Measurements from ENCODE around the gene PHC3. TPM values are rescaled to one million over a fixed set of nuclear protein-coding genes. Genes with fewer than 3 reads are reported as not detected.

Gene PHC3
- total and polyA plus RNA-seq, 2 of the 13 experiments (the other 11 are each of a cell fraction or from before 2014, with no cell fraction given) = 24.1 to 49.0 TPM

GRCh38 chr3:170222647-170223541 lies 41.4 kb upstream of the PHC3 start (continued):
- TF ChIP-seq PATZ1 (CRISPR knock-in tag; IDR thresholded peaks at IDR 0.05) = 0 out of 2 replicates have a peak, but pooled peaks have one; percentile 28

- in situ Hi-C loops (cut with HindIII; ENCODE audit: extremely low pct_ligation_motif_present, low pct_unique_long_range_greater_than_20kb) = no loop called here
- Histone ChIP-seq H3K79me2 (ENCODE audit: insufficient read depth, low read length) (peaks cover 36% of the 10 kb centered on the region), H3K36me3 (replicated peaks in 1 of 2; ENCODE audit: control insufficient read depth in 1 of 2, insufficient read depth in 2 of 2, low read length in 2 of 2) (no peaks in the 10 kb centered on the region), H3K27ac (ENCODE audit: extremely low read length, insufficient read depth, low read length) (peak within 1 kb of the TSS; percentile 88), H3K9ac (ENCODE audit: insufficient read depth, low read depth, low read length) (peak within 1 kb of the TSS; percentile 95), H3K9me3 (ENCODE audit: low read length) (no peaks in the 10 kb centered on the region), H3K4me1 (ENCODE audit: insufficient read depth, low read length) (peaks cover 32% of the 10 kb centered on the region), H3K27me3 (ENCODE audit: control insufficient read depth in 1 of 2, insufficient read depth in 2 of 2, low read length in 2 of 2) (no peaks in the 10 kb centered on the region; a peak in 1 of 5 replicates), H2AFZ (ENCODE audit: low read length) (peak within 1 kb of the TSS; percentile 95), H3K4me3 (replicated peaks in 1 of 3; ENCODE audit: insufficient read depth in 1 of 3, low read depth in 2 of 3, low read length in 3 of 3) (peak within 1 kb of the TSS; percentile 80 to 96 (median 94)), H3K4me2 (ENCODE audit: low read depth, low read length) (peak within 1 kb of the TSS; percentile 80), H4K20me1 (ENCODE audit: insufficient read depth, low read length) (no peaks in the 10 kb centered on the region)
- POLR2A ChIA-PET = interaction anchor here (0.9 to 2.0 kb wide), 4 partner anchors 18 to 143 kb away, joined by 3 to 7 read pairs (median 4); partner anchors contain the start of gene PHC3
- FAIRE-seq (peak; percentile 93), DNase-seq (ENCODE audit: low spot score) (peak; percentile 89), ATAC-seq (peak; percentile 97)
- CTCF ChIA-PET (ENCODE audit: low intra/inter-chr PET ratio, low total read pairs) = no interaction called here
- intact Hi-C loops (cut with micrococcal nuclease; ENCODE audit: unreplicated experiment) = loop anchor here (2.0 kb wide), 1 partner anchor 41 kb away; the partner anchor contains the start of gene PHC3
- WGBS (ENCODE audit: low lambda C conversion rate) = 1% methylated on average over 24 of the region's 60 CpGs
- BruUV-seq (replicated peaks) = no TSS peak
- TF ChIP-seq ETV6 (CRISPR knock-in tag; conservative IDR thresholded peaks at IDR 0.05) = 0 out of 2 replicates have a peak, but pooled peaks have one; percentile 35
- TF ChIP-seq TGIF2 (CRISPR knock-in tag; IDR thresholded peaks at IDR 0.05) = no peak
- TF ChIP-seq NR3C1 (CRISPR knock-in tag; IDR thresholded peaks at IDR 0.05) = no peak
- TF ChIP-seq ZNF672 (CRISPR knock-in tag; IDR thresholded peaks at IDR 0.05) = no peak
- TF ChIP-seq, protein P1, sequence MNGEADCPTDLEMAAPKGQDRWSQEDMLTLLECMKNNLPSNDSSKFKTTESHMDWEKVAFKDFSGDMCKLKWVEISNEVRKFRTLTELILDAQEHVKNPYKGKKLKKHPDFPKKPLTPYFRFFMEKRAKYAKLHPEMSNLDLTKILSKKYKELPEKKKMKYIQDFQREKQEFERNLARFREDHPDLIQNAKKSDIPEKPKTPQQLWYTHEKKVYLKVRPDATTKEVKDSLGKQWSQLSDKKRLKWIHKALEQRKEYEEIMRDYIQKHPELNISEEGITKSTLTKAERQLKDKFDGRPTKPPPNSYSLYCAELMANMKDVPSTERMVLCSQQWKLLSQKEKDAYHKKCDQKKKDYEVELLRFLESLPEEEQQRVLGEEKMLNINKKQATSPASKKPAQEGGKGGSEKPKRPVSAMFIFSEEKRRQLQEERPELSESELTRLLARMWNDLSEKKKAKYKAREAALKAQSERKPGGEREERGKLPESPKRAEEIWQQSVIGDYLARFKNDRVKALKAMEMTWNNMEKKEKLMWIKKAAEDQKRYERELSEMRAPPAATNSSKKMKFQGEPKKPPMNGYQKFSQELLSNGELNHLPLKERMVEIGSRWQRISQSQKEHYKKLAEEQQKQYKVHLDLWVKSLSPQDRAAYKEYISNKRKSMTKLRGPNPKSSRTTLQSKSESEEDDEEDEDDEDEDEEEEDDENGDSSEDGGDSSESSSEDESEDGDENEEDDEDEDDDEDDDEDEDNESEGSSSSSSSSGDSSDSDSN (CRISPR knock-in tag; IDR thresholded peaks at IDR 0.05) = peak; percentile 89
- TF ChIP-seq, protein P2, sequence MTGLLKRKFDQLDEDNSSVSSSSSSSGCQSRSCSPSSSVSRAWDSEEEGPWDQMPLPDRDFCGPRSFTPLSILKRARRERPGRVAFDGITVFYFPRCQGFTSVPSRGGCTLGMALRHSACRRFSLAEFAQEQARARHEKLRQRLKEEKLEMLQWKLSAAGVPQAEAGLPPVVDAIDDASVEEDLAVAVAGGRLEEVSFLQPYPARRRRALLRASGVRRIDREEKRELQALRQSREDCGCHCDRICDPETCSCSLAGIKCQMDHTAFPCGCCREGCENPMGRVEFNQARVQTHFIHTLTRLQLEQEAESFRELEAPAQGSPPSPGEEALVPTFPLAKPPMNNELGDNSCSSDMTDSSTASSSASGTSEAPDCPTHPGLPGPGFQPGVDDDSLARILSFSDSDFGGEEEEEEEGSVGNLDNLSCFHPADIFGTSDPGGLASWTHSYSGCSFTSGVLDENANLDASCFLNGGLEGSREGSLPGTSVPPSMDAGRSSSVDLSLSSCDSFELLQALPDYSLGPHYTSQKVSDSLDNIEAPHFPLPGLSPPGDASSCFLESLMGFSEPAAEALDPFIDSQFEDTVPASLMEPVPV (CRISPR knock-in tag; IDR thresholded peaks at IDR 0.05) = no peak
- TF ChIP-seq YY1 (IDR thresholded peaks at IDR 0.05; ENCODE audit: insufficient read depth, insufficient replicate concordance, low read depth, low read length) = no peak
- TF ChIP-seq ZNF441 (CRISPR knock-in tag; IDR thresholded peaks at IDR 0.05; ENCODE audit: borderline replicate concordance) = peak; percentile 33; the same call in 1 of the 2 replicates
- TF ChIP-seq MAZ (IDR thresholded peaks at IDR 0.05; ENCODE audit: borderline replicate concordance, low read depth, low read length) = 0 out of 2 replicates have a peak, but pooled peaks have one; percentile 42
- no peak; the same call in 1 of the 2 replicates for TF ChIP-seq MAZ (CRISPR knock-in tag; IDR thresholded peaks at IDR 0.05; ENCODE audit: low read depth)
- TF ChIP-seq ZNF547 (CRISPR knock-in tag; IDR thresholded peaks at IDR 0.05) = no peak; the same call in 1 of the 2 replicates
- TF ChIP-seq ZNF614 (CRISPR knock-in tag; IDR thresholded peaks at IDR 0.05; ENCODE audit: borderline replicate concordance) = no peak; the same call in 1 of the 2 replicates
- TF ChIP-seq ISL2 (CRISPR knock-in tag; IDR thresholded peaks at IDR 0.05) = no peak
Measured at GRCh38 chr3:170221924-170222646, 40.6 kb upstream of the PHC3 start, which contains the start of gene PRKCI. TSS of gene PRKCI (plus strand) at chr3:170222424. CDS start at chr3:170222670, 246 bp downstream.
